ENCODE results near the gene UGCG. TPM values are rescaled to one million over a fixed set of nuclear protein-coding genes. Genes with fewer than 3 reads are reported as not detected.

UGCG gene
- 10 to 100 TPM; 12.3 to 75.1 (median 34.5) TPM for total RNA-seq

GRCh38 chr9:111895996-111896941, at the start of gene UGCG:
TSS of gene UGCG (plus strand) at chr9:111896814. CDS start at chr9:111897216, 402 bp downstream.
- Histone ChIP-seq H3K36me3 (no peaks in the 10 kb centered on the region), H3K27me3 (no peaks in the 10 kb centered on the region), H3K27ac (peak within 1 kb of the TSS; percentile 93 to 96), H3K4me3 (peak within 1 kb of the TSS; percentile 71 to 81), H3K9me3 (no peaks in the 10 kb centered on the region), H3K4me1 (no peaks in the 10 kb centered on the region)
- intact Hi-C loops (cut with DNase I; ENCODE audit: low total_unique reads), result loop anchor here (5.0 kb wide), 1 partner anchor 181 kb away; no protein-coding TSS in a partner anchor
- TF ChIP-seq POLR2A (IDR thresholded peaks at IDR 0.05), result peak; percentile 97 to 99
- peak in 1 of 4 experiments; percentile 14 for TF ChIP-seq CTCF (IDR thresholded peaks at IDR 0.05)
- peak; percentile 82 to 91 for DNase-seq

GRCh38 chr9:111851553-111851952, 45.1 kb upstream of the UGCG start:
- DNase-seq, result no peak
- H3K4me1 ChIP-seq, result no peaks in the 10 kb centered on the region
- no peaks in the 10 kb centered on the region for H3K9me3 ChIP-seq
- TF ChIP-seq POLR2A (IDR thresholded peaks at IDR 0.05), result no peak
- TF ChIP-seq CTCF (IDR thresholded peaks at IDR 0.05), result no peak
- no peaks in the 10 kb centered on the region for H3K27me3 ChIP-seq
- intact Hi-C loops (cut with DNase I; ENCODE audit: low total_unique reads), result no loop called here
- H3K4me3 ChIP-seq, result no peak overlapping the region
- H3K36me3 ChIP-seq, result no peaks in the 10 kb centered on the region
- H3K27ac ChIP-seq, result no peak overlapping the region

- H3K27ac ChIP-seq, result no peak overlapping the region
- H3K4me3 ChIP-seq, result no peak overlapping the region
- no peak for DNase-seq
- H3K9me3 ChIP-seq, result no peaks in the 10 kb centered on the region
- no peak for TF ChIP-seq CTCF (IDR thresholded peaks at IDR 0.05)
- no peak for TF ChIP-seq POLR2A (IDR thresholded peaks at IDR 0.05)
- no peaks in the 10 kb centered on the region for H3K4me1 ChIP-seq
- no peaks in the 10 kb centered on the region for H3K27me3 ChIP-seq
- intact Hi-C loops (cut with DNase I; ENCODE audit: low total_unique reads), result no loop called here
- H3K36me3 ChIP-seq, result no peaks in the 10 kb centered on the region
These were observed 44.3 kb upstream of the UGCG start for GRCh38 chr9:111852291-111852690.

GRCh38 chr9:111853450-111853827, 43.2 kb upstream of the UGCG start:
- H3K36me3 ChIP-seq, result no peaks in the 10 kb centered on the region
- no peaks in the 10 kb centered on the region for H3K9me3 ChIP-seq
- no peak overlapping the region for H3K27ac ChIP-seq

More at GRCh38 chr9:111853450-111853827, 43.2 kb upstream of the UGCG start:
- intact Hi-C loops (cut with DNase I; ENCODE audit: low total_unique reads), result no loop called here
- Histone ChIP-seq H3K4me3 (no peak overlapping the region), H3K4me1 (no peaks in the 10 kb centered on the region), H3K27me3 (no peaks in the 10 kb centered on the region)
- no peak for TF ChIP-seq CTCF (IDR thresholded peaks at IDR 0.05)
- no peak for TF ChIP-seq POLR2A (IDR thresholded peaks at IDR 0.05)
- no peak for DNase-seq
